GM19035 (cell line): ENCODE results near the gene TRAPPC12.
"Not testable (repeated sequence)": the region's sequence is repeated elsewhere in the genome, so short reads cannot be mapped to it uniquely, and the experiment has no call there.

Source experiments
- ATAC-seq: cut with Tn5 transposase; IDR thresholded peaks from one replicate; pipeline ENCODE4 v1.9.1; 2021; ENCODE audit not compliant: unreplicated experiment

The TRAPPC12 gene

DNA sequence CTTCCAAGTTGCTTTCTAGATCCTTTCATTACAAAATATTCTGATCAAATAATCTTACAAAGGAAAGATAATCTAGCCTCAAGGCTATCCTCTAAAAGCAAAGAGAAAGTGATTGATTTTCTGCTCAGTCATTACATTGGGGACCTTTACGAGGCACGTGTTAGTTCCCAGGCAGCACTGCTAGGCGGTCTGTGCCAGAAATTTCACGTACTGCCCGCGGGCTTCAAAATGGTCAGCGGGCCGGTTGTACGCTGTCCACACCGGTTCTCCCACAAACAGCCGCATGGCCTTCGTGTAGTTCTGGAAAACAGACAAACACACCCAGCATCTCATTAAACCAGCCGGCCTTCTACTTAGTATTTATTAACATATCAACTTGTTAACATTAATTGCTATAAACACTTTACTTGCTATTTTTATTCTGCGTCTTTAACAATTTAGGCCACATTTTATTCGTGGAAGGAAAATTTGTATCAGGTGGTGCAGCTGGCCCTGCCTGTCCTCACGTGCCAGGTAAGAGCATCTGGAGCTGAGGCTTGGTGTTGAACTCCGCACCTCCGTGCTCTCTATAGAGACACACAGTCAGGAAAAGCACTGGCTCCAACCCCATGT, 119.4 kb downstream of the TRAPPC12 start:
- ATAC-seq = no peak

DNA sequence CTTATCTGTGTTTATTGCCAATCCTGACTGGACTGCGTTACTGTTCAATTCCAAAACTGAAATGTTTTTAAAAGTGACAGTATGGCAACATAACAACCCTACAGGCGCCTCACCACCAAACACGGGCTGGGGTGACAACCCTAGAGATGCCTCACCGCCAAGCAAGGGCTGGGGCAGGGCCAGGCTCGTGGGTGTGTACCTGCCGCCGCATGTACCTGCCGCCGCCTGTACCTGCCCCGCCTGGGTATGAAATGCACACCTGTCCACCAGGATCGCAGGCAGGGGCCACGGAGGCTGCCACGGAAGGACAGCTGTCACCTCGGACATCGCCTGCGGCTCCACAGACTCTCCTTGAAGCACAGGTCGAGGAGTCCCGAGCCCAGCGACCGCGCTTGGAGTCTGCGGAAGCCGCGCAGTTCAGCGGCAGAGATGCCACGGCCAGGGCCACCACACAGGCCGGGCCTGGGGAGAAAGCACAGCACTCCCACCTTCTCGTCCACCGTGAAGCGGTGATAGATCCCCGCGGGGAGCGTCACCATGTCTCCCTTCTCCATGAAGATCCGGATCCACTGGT, 120.9 kb downstream of the TRAPPC12 start:
- ATAC-seq = no peak

GRCh38 chr2:3503046-3503445, 123.6 kb downstream of the TRAPPC12 start:
- no peak for ATAC-seq

GRCh38 chr2:3503483-3503882, 124.0 kb downstream of the TRAPPC12 start:
- ATAC-seq = no peak

DNA sequence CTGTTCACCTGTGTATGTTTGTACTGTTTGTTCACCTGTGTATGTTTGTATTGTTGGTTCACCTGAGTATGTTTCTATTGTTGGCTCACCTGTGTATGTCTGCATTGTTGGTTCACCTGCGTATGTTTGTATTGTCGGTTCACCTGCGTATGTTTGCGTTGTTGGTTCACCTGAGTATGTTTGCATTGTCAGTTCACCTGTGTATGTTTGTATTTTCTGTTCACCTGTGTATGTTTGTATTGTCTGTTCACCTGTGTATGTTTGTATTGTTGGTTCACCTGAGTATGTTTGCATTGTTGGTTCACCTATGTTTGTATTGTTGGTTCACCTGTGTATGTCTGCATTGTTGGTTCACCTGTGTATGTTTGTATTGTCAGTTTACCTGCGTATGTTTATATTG, 125.2 kb downstream of the TRAPPC12 start:
- ATAC-seq = no peak

DNA sequence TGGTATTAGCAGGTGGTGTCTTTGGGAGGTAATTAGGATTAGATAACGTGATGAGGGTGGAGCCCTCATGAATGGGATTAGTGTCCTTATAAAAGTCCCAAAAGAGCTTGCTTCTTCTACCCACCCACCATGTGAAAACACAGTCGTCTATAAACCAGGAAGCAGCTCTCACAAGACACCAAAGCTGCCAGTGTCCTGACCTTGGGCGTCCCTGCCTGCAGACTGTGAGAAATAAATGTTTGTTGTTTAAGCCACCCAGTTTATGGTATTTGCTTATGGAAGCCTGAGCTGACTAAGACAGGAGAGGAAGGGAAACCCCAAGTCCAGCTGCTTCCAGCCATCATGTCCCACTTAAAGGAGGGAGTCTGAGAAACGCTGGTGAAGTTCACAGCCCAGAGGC, 126.3 kb downstream of the TRAPPC12 start:
- no peak for ATAC-seq

GRCh38 chr2:3512086-3512485, 132.6 kb downstream of the TRAPPC12 start:
- no peak for ATAC-seq

- ATAC-seq = no peak
These were observed 133.7 kb downstream of the TRAPPC12 start for GRCh38 chr2:3513026-3513810.

- ATAC-seq = not testable (repeated sequence)
These were observed 135.9 kb downstream of the TRAPPC12 start for GRCh38 chr2:3515438-3515837.

- ATAC-seq = no peak
These were observed 137.3 kb downstream of the TRAPPC12 start for GRCh38 chr2:3516831-3517230.

GRCh38 chr2:3517948-3518495, 138.5 kb downstream of the TRAPPC12 start:
- no peak for ATAC-seq

DNA sequence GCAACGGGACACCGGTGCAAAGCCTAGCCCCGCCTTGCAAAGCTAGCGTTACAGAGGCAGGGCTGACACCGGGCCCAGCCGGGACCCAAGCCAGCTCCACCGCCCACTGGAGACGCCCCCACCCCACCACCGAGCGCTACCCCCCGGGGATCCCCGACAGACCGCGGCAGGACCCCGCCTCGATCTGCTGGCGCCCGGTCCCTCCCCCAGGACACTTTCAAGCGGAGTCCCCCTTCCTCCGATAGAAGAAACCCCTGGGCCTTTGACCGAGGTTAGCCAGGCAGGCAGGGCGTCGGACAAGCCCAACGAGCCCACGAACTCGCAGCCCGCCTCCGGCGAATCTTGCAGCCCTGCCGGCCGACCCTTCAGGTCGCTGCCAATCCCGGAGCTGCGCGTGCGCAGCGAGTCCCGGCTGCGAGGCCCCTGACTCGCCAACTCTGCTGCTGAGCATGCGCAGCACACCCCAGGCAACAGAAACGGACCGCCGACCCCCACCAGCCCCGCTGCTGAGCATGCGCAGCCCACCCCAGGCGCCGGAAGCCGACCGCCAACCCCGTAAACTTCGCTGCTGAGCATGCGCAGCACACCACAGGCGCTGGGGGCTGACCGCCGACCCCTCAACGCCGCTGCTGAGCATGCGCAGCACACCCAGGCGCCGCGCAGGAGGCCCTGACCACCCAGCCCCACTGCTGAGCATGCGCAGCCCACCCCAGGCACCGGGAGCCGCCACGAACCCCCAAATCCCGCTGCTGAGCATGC, 139.2 kb downstream of the TRAPPC12 start:
- peak; percentile 80 for ATAC-seq

GRCh38 chr2:3519255-3520205, 140.0 kb downstream of the TRAPPC12 start, which contains the start of gene ADI1:
TSS of gene ADI1 (minus strand) at chr2:3519531. CDS start at chr2:3519487, 44 bp downstream.
- peak; percentile 64 for ATAC-seq

GRCh38 chr2:3520591-3520990, 141.1 kb downstream of the TRAPPC12 start:
- ATAC-seq = no peak

DNA sequence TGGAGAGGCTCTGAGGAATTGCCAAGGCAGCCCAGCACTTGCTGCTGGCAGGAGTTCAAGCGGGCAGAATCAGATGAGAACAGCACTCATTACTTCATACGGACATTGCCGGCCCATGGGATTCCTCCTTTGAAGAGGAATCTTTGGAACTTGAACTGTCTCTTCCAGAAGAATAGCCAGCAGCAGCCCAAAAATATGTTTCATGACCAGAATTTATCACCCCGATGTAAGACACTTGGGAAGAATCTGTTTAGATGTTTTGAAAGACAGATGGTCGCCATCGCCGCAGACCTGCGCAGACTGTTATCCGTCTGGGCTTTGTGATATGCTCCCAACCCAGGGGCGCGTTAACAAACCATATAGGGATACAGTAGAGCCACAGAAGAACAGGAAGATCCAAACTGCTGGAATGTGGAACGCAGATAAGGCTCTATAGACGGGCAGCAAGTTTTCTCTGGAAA, 143.5 kb downstream of the TRAPPC12 start:
- ATAC-seq = no peak

- no peak for ATAC-seq
These were observed 144.1 kb downstream of the TRAPPC12 start for GRCh38 chr2:3523551-3524041.

- no peak for ATAC-seq
These were observed 147.4 kb downstream of the TRAPPC12 start for GRCh38 chr2:3526871-3527270.

GRCh38 chr2:3527886-3528785, 148.6 kb downstream of the TRAPPC12 start:
- ATAC-seq = no peak
